IPS-18c (cell line): ENCODE data around the gene MYBPH.

ENCODE experiments used
- H3K4me3 ChIP-seq: 2 replicates; pipeline ENCODE4 v1.7.0; 2013; ENCODE audit warnings: low read depth, mild to moderate bottlenecking, low read length, moderate library complexity; ENCODE audit not compliant: insufficient read depth
- H3K9me3 ChIP-seq: one replicate; pipeline ENCODE4 v1.6.1; 2013; ENCODE audit warnings: mild to moderate bottlenecking, low read length, moderate library complexity; ENCODE audit not compliant: control insufficient read depth, insufficient read depth

MYBPH gene

DNA sequence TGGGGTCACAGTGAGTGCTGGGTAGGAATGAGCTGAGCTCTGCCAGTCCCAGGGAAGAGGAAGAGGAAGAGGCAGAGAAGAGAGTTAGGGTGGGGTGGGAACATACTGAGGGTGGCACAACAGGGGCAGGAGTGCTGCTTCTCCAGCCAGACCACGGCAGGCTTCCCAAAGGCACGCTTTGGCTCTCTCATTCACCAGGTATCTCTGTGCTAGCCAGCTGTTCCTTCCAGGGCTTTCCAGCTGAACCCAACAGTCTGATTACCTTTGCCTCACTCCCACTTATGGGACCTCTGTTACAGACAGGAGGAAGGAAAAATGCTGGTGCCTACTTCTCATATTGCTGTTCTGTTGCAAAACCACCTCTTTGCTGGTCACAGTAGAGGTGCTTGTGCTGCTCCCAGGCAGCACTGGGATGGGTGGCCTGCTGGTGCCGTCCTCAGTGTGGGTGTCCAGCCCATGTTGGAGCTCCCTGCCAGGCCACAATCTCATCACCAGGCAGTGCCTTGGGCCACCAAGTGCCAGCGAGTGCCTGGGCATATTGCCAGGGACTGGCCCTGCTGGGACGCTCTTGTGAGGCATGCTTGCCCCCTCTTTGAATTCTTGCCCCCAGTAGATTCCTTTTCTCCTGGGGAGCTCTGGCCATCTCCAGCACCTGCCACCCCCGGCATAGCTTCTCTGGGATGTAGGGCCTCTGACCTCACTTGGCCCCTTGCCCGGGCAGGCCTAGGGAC lies 46.0 kb downstream of the MYBPH start:
- H3K9me3 ChIP-seq, result no peaks in the 10 kb centered on the region
- no peak overlapping the region for H3K4me3 ChIP-seq

- Histone ChIP-seq H3K4me3 (peak overlapping the region; percentile 55; the same call in 1 of the 2 replicates), H3K9me3 (no peaks in the 10 kb centered on the region)
Observed at GRCh38 chr1:203128716-203129500, 46.7 kb downstream of the MYBPH start.

DNA sequence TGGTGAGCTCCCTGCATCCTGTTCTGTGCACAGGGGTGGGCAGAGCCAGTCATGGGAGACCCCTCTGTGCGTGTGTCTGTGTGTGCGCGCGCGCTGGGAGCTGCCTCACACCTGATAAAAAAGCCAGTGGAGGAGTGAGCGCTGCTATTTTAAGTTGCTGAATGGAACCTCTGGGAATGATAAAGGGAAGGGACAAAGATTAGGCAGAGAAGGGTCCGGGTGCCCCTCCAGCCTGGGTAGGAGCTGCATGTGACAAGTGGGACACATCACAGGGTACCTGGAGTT lies 47.3 kb downstream of the MYBPH start:
- Histone ChIP-seq H3K4me3 (peak overlapping the region; percentile 55), H3K9me3 (no peaks in the 10 kb centered on the region)

DNA sequence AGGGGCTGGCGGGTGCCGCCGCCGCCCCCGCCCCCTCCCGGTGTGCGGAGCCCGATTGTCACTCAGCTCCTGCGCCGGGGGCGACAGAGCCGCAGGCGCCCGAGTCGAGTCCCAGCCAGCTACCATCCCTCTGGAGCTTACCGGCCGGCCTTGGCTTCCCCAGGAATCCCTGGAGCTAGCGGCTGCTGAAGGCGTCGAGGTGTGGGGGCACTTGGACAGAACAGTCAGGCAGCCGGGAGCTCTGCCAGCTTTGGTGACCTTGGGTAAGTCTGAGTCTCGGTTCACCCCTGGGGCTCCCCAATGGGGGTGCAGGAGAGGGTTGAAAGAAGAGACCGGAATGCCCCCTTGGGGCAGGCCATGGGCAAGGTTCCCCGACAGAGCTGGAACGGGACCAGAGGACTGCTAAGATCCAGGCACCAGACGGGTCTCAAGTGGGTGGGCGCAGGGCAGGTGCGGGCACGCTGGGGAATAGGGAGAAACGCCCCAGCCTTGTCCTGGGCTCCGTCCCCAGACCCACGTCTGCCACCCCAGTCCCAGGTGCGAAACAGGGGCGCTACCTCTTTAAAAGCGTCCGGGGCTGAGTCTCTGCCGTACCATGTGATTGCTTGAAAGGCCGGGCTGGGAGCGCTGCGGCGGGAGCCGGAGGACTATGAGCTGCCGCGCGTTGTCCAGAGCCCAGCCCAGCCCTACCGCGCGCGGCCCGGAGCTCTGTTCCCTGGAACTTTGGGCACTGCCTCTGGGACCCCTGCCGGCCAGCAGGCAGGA lies 47.8 kb downstream of the MYBPH start, which contains the start of gene ADORA1:
ADORA1 (plus strand) TSS at position 61 of the 765 bp plus-strand sequence. CDS start 1,116 bp downstream, outside the sequence.
- Histone ChIP-seq H3K4me3 (peak within 1 kb of the TSS; percentile 55), H3K9me3 (no peaks in the 10 kb centered on the region)

GRCh38 chr1:203126866-203127665 lies 48.6 kb downstream of the MYBPH start:
- peak overlapping the region; percentile 55; the same call in 1 of the 2 replicates for H3K4me3 ChIP-seq

DNA sequence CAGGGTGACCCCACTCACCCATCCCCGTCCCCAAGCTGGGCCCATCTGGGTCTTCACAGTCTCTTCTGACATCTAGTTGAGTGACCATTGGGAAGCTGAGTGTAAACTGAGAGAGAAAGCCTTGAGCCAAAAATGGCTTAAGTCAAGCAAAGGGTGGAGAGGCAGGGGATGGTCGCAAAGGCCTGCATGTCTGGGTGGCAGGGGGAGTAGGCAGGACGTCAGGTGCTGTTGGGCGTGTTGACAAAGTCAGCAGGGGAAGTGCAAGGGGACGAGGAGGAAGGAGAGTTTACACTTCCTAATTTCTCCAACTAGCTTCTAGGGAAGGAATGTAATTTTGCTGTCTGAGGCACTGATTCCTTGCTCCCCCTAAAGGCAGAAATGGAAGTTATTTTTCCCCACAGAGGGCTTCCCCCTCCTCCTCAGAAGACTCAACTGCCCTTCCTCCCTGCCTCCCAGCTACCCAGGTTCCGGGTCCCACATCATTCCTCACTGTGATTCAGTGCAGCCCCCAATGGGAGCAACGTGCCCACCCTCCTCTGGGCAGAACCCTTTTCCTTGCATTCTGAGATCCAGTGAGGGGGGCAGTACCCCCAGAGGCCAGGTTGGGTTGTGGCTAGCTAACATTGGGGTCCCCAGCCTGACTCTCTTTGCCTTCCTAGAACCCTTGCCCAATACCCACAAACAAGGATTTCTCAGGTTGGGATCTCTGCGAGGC lies 49.3 kb downstream of the MYBPH start:
- Histone ChIP-seq H3K9me3 (no peaks in the 10 kb centered on the region), H3K4me3 (no peak overlapping the region)

More at GRCh38 chr1:203126866-203127665, 48.6 kb downstream of the MYBPH start:
- no peaks in the 10 kb centered on the region for H3K9me3 ChIP-seq

DNA sequence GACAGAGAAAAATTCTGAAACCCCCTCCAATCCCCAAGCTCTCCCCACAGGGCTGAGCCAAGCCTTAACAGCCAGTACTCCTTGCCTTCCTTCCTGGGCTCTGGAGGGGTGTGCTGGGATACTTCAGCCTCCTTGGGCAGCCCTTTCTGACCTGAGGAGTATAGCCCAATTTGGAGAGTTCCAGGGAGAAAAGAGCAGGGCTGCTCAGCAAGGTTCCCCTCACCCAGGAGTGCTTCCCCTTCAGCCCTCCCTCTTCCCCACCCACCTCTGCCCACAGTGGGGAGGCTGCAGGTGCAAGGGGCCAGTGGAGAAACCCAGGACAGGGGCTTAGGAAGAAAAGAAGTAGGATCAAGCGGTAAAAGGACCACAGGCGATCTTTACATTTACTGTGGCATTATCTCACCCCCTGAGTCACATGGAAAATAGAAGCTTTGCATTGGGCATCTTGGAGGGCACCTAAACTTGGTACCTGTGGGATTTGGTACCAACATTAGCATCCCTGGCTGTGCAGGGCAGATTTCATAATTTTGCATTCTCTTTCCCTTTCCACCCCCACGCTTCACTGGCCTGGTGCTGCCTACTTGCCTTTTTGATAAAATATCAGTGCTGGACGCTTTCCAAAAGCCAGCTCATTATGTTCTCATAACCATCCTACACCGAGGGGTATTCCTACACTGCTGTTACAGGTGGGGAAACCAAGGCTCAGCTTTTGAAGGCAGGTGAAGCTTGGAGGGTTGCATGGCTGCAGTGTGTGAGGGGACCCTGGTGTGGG lies 50.9 kb downstream of the MYBPH start:
- H3K4me3 ChIP-seq, result no peak overlapping the region
- no peaks in the 10 kb centered on the region for H3K9me3 ChIP-seq

- Histone ChIP-seq H3K9me3 (no peaks in the 10 kb centered on the region), H3K4me3 (no peak overlapping the region)
Observed at GRCh38 chr1:203124011-203124410, 51.6 kb downstream of the MYBPH start.

GRCh38 chr1:203122159-203122558 lies 53.5 kb downstream of the MYBPH start:
- Histone ChIP-seq H3K4me3 (no peak overlapping the region), H3K9me3 (no peaks in the 10 kb centered on the region)

GRCh38 chr1:203121186-203122015 lies 54.2 kb downstream of the MYBPH start:
- no peak overlapping the region for H3K4me3 ChIP-seq
- H3K9me3 ChIP-seq, result no peaks in the 10 kb centered on the region

DNA sequence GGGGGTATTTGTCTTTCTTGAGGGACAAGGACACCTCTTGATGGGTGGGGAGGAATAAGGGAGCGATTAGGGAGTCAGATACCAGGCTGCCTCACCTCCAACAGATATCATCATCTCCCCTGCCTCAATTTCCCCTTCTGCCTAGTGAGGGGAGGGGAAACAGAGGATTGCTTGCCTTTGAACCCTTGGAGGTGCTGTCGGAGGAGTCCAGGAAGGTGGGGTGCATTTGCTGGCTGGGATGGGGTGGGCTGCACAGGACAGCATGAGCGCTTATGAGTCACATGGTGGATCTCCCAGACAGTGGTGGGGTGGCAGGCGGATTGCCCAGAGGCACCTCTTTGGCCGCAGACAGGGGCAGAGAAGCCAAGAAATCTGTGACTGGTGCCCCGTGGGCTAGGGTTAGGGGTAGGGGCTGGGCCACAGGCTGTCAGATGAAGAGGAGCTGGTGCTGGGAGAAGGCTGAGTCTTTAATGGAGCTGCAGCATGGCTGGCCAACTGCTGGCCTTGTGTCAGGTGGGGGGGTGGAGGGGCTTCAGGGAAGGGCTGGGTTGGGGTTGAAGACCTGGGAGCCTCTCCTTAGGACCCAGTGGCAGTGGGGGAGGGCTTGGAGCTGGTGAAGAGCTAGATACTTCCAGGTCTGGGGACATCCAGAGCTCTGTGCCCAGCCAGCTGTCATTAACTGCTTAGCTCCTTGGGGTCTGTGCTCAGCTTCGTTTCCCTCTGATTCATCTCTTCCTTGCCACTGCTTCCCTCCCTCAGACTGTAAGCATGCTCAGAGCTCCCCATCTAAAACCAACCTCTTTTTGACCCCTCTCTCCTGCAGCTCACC lies 55.1 kb downstream of the MYBPH start:
- Histone ChIP-seq H3K4me3 (no peak overlapping the region), H3K9me3 (no peaks in the 10 kb centered on the region)
